Measurements from ENCODE around the gene ALG12.

Gene ALG12

GRCh38 chr22:49910229-49911155 is 7.7 kb downstream of the ALG12 start:
- no peak for DNase-seq

GRCh38 chr22:49909476-49910205 is 8.6 kb downstream of the ALG12 start:
- DNase-seq, result no peak

GRCh38 chr22:49907807-49908206 is 10.4 kb downstream of the ALG12 start:
- DNase-seq, result no peak

GRCh38 chr22:49906799-49907290 is 11.4 kb downstream of the ALG12 start:
- no peak for DNase-seq

- no peak for DNase-seq
Measured at GRCh38 chr22:49906071-49906798, 12.0 kb downstream of the ALG12 start.

DNA sequence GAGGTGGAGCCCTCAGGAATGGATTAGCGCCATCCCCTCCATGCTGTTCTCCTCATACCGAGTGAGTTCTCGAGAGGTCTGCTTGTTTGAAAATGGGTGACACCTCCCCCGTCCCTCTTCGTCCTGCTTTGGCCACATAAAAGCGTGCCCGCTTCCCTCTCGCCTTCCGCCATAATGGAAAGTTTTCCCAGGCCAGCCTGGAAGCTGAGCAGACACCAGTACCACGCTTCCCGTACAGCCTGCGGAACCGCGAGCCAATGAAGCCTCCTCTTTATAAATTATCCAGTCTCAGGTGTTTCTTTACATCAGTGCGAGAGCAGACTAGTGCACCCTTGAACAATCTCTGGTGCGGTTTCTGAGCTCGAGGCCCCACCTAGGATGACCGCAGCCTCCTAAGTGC is 12.8 kb downstream of the ALG12 start:
- DNase-seq, result no peak

GRCh38 chr22:49904040-49904369 is 14.2 kb downstream of the ALG12 start:
- no peak for DNase-seq

GRCh38 chr22:49903322-49904039 is 14.8 kb downstream of the ALG12 start:
- DNase-seq, result no peak

- no peak for DNase-seq
Measured at GRCh38 chr22:49901457-49901856, 16.8 kb downstream of the ALG12 start.

DNA sequence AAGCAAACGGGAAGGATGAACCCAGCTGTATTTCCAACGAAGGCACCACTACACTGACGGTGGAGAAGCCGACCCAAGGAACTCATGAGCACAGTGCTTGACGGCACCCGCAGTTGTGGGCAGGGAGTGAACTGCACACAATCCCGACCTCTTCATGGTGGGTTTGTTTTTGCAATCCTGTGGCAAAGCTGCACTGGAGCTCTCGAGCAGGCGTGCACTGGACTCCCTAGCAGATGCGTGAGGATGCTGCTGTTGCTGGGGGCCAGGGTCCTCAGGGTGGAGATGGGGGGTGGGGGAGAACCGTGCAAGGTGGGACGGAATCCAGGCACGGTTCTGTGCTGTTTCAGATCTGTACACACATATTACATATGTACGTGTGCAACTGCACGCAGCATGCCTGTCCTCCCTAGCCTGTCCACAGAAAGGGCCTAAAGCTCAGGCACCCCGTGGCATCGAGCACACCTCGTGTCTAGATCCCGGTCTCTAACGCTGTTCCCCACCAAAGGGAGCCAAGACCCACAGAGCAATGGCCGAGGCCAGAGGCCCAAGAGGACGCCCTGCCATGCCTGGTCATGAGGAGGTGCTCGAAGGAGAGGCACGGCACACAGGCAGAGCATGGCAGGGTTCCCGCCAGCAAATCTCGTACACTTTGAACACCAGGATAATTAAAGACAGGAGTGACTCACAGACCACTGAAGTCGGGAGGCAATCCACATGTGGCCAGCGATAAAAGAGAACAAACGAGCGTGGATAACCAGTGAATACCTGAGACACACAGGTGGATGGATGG is 17.6 kb downstream of the ALG12 start:
- DNase-seq, result no peak

- no peak for DNase-seq
Measured at GRCh38 chr22:49899530-49899929, 18.7 kb downstream of the ALG12 start.

DNA sequence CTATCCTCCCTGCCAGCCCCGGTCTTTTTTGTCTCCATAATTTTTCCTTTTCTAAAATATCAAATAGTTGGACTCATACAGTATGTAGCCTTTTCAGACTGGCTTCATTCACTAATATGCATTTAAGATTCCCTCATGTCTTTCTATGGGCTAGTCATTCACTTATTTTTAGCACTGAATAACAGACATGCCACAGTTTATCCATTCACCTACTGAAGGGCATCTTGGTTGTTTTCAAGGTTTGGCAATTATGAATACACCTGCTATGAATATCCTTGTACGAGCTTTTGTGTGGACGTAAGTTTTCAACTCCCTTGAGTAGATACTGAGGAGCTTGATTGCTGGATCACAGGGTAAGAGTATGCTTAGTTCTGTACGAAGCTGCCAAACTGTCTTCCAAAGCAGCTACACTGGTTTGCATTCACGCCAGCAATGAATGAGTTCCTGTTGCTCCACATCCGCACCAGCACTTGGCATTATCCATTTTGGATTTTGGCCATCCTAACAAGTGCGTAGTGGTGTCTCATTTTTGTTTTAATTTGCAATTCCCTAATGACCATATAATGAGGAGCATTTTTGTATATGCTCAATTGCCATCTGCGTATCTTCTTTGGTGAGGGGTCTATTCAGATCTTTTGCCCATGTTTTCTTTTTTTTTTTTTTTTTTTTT is 21.1 kb downstream of the ALG12 start:
- no peak for DNase-seq

GRCh38 chr22:49896201-49896600 is 22.0 kb downstream of the ALG12 start:
- DNase-seq, result no peak

GRCh38 chr22:49894322-49895054 is 23.8 kb downstream of the ALG12 start:
- no peak for DNase-seq

DNA sequence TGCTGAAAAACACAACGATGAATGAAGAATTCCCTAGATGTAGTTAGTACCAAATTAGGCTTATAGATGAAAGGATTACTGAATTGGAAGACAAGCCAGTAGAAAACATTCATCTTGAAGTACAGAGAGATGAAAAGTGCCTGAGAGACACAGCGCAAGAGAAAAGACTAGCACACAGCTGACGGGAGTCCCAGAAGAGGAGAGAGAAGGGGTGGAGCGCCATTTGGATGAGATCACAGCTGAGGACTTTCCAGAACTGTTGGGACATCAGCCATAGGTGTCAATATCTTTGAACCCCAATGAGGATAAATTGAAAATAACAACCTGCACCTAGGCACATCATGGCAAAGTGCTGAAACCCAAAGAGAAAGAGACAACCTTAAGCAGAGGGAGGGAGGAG is 25.2 kb downstream of the ALG12 start:
- no peak for DNase-seq

GRCh38 chr22:49892226-49892899 is 25.9 kb downstream of the ALG12 start:
- DNase-seq, result no peak

GRCh38 chr22:49889071-49889470 is 29.2 kb downstream of the ALG12 start:
- no peak for DNase-seq

DNA sequence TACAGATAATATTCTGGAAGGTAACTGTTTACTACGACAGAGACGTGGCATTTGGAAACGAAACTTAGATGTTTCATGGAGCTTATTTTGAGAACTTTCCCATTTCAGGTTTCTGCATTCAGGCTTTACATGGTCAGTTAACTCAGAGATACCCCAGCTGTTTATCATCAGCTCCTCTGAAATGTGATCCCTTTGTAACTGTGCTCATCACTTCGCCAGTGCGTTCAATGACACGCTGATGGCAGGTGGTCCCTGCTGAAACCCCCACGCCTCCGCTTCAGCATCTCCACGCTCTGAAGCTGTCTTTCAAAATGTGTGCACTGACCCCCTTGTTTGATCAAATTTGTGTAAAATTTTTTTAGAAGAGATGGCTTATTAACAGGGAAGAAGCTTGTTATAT is 30.5 kb downstream of the ALG12 start:
- no peak for DNase-seq

DNA sequence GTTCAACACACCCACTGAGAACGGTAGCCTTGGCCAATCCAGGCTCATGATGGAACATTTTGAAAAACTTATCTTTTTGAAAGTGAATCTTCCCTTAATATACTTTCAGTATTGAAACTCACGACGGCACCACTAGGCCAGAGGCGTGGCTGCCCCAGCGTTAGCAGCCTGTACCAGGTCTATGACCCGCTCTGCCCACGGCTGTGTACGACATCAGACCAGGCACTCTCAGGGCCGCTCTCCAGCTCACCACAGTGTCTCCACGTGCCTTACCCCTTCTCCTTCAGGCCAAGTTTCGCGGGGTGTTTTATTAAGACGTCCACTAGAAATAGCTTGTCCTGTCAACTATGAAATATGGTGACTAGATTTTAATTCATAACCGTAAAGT is 31.2 kb downstream of the ALG12 start:
- DNase-seq, result no peak
